HG03565 (cell line): ENCODE measurements around the gene CSPG5.

ENCODE experiments used
- ATAC-seq: cut with Tn5 transposase; IDR thresholded peaks from one replicate; pipeline ENCODE4 v1.9.1; 2021; ENCODE audit warnings: mild to moderate bottlenecking, moderate library complexity; ENCODE audit not compliant: unreplicated experiment

CSPG5 gene

GRCh38 chr3:47588587-47588986 is 9.9 kb upstream of the CSPG5 start:
- ATAC-seq = no peak

GRCh38 chr3:47588053-47588452 is 9.4 kb upstream of the CSPG5 start:
- no peak for ATAC-seq

- ATAC-seq = no peak
Measured at GRCh38 chr3:47586746-47587145, 8.1 kb upstream of the CSPG5 start.

GRCh38 chr3:47583320-47584075 is 4.8 kb upstream of the CSPG5 start:
- ATAC-seq = no peak

GRCh38 chr3:47581835-47582234 is 3.2 kb upstream of the CSPG5 start:
- no peak for ATAC-seq

GRCh38 chr3:47581422-47581821 is 2.8 kb upstream of the CSPG5 start:
- no peak for ATAC-seq

GRCh38 chr3:47580481-47580880 is 1.8 kb upstream of the CSPG5 start:
- no peak for ATAC-seq

GRCh38 chr3:47579875-47580274 is 1.2 kb upstream of the CSPG5 start:
- no peak for ATAC-seq

GRCh38 chr3:47578119-47578632 is 489 bp downstream of the CSPG5 start:
- no peak for ATAC-seq

GRCh38 chr3:47577583-47578118 is 1.0 kb downstream of the CSPG5 start:
- no peak for ATAC-seq

GRCh38 chr3:47573190-47574172 is 5.2 kb downstream of the CSPG5 start:
- ATAC-seq = no peak

- no peak for ATAC-seq
Measured at GRCh38 chr3:47571391-47572175, 7.1 kb downstream of the CSPG5 start.

- ATAC-seq = no peak
Measured at GRCh38 chr3:47568901-47569300, 9.8 kb downstream of the CSPG5 start.

GRCh38 chr3:47567149-47567548 is 11.5 kb downstream of the CSPG5 start:
- no peak for ATAC-seq

GRCh38 chr3:47566667-47567066 is 12.0 kb downstream of the CSPG5 start:
- ATAC-seq = no peak

- no peak for ATAC-seq
Measured at GRCh38 chr3:47565734-47566550, 12.7 kb downstream of the CSPG5 start.

GRCh38 chr3:47556351-47556750 is 22.3 kb downstream of the CSPG5 start:
- ATAC-seq = no peak

- ATAC-seq = no peak
Measured at GRCh38 chr3:47554335-47554734, 24.3 kb downstream of the CSPG5 start.

- ATAC-seq = no peak
Measured at GRCh38 chr3:47553407-47553806, 25.3 kb downstream of the CSPG5 start.
